ENCODE data around the gene U2AF1L4. TPM values are rescaled to one million over a fixed set of nuclear protein-coding genes. Genes with fewer than 3 reads are reported as not detected.

U2AF1L4 gene
- total and polyA plus RNA-seq, 2 experiments from 2014 or later, result 27.4 to 60.7 TPM

GRCh38 chr19:35734889-35735288, 10.3 kb downstream of the U2AF1L4 start:
- Histone ChIP-seq H3K9me2 (replicated peaks; ENCODE audit: insufficient read depth) (no peaks in the 10 kb centered on the region), H3K36me3 (replicated peaks; ENCODE audit: insufficient read depth, low read depth) (no peaks in the 10 kb centered on the region), H3K27me3 (no peaks in the 10 kb centered on the region), H3K4me2 (no peak overlapping the region), H4K20me1 (ENCODE audit: insufficient read depth, poor library complexity, severe bottlenecking) (no peaks in the 10 kb centered on the region), H3K9me3 (ENCODE audit: low read depth) (no peaks in the 10 kb centered on the region), H2AFZ (no peak overlapping the region), H3K4me3 (no peak overlapping the region), H3K4me1 (ENCODE audit: insufficient read depth) (no peaks in the 10 kb centered on the region), H3K79me2 (no peaks in the 10 kb centered on the region), H3K27ac (no peak overlapping the region)
- WGBS (ENCODE audit: low lambda C conversion rate, missing lambda C conversion rate), result 91% methylated on average over 4 of the region's 5 CpGs
- no peak for DNase-seq (ENCODE audit: low spot score)
- TF ChIP-seq EZH2 (IDR thresholded peaks at IDR 0.05; ENCODE audit: borderline replicate concordance) (no peak), CTCF (IDR thresholded peaks at IDR 0.05; ENCODE audit: poor library complexity) (no peak), EZH2phosphoT487 (IDR thresholded peaks at IDR 0.05; ENCODE audit: low read depth, severe bottlenecking, unreplicated experiment) (no peak)

- no peaks in the 10 kb centered on the region for H3K36me3 ChIP-seq (replicated peaks; ENCODE audit: insufficient read depth, low read depth)
- no peak for TF ChIP-seq EZH2phosphoT487 (IDR thresholded peaks at IDR 0.05; ENCODE audit: low read depth, severe bottlenecking, unreplicated experiment)
- no peak for TF ChIP-seq EZH2 (IDR thresholded peaks at IDR 0.05; ENCODE audit: borderline replicate concordance)
- no peak for TF ChIP-seq CTCF (IDR thresholded peaks at IDR 0.05; ENCODE audit: poor library complexity)
- WGBS (ENCODE audit: low lambda C conversion rate, missing lambda C conversion rate), result 97% methylated on average over 8 of the region's 8 CpGs
Observed at GRCh38 chr19:35734273-35734672, 10.9 kb downstream of the U2AF1L4 start.

DNA sequence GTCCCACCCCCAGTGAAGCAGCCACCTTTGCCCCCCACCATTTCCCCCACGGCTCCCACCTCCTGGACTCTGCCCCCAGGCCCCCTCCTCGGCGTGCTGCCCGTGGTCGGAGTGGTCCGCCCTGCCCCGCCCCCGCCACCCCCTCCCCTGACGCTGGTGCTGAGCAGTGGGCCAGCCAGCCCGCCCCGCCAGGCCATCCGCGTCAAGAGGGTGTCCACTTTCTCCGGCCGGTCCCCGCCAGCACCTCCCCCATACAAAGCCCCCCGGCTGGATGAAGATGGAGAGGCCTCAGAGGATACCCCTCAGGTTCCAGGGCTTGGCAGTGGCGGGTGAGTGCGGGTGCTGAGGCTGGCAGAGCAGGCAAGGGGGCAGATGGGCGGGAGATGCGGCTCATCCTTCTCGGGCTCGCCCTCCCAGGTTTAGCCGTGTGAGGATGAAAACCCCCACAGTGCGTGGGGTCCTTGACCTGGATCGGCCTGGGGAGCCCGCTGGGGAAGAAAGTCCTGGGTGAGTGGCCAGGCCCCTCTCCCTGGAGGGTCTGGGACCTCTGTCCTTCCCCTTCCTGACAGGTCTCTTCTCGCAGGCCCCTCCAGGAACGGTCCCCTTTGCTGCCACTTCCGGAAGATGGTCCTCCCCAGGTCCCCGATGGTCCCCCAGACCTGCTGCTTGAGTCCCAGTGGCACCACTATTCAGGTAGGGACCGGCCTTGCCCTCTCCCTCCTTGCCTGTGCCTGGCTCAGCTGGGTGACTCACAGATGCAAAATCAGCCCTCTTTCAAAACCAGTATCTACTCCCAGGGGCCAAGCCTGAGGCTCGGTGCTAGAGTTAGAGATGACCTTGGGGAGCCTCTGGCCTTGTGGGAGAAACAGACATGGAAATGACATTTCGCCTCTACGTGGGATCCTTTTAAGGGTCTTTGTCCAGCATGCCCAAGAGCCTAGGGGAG, 11.8 kb downstream of the U2AF1L4 start:
- Histone ChIP-seq H3K27me3 (no peaks in the 10 kb centered on the region), H3K4me1 (ENCODE audit: insufficient read depth) (no peaks in the 10 kb centered on the region), H3K27ac (no peak overlapping the region), H2AFZ (no peak overlapping the region), H3K36me3 (replicated peaks; ENCODE audit: insufficient read depth, low read depth) (no peaks in the 10 kb centered on the region), H3K9me2 (replicated peaks; ENCODE audit: insufficient read depth) (no peaks in the 10 kb centered on the region), H3K4me3 (no peak overlapping the region), H3K4me2 (no peak overlapping the region), H3K9me3 (ENCODE audit: low read depth) (no peaks in the 10 kb centered on the region), H4K20me1 (ENCODE audit: insufficient read depth, poor library complexity, severe bottlenecking) (no peaks in the 10 kb centered on the region), H3K79me2 (no peaks in the 10 kb centered on the region)
- TF ChIP-seq EZH2phosphoT487 (IDR thresholded peaks at IDR 0.05; ENCODE audit: low read depth, severe bottlenecking, unreplicated experiment), result no peak
- no peak for TF ChIP-seq EZH2 (IDR thresholded peaks at IDR 0.05; ENCODE audit: borderline replicate concordance)
- no peak for TF ChIP-seq CTCF (IDR thresholded peaks at IDR 0.05; ENCODE audit: poor library complexity)
- WGBS (ENCODE audit: low lambda C conversion rate, missing lambda C conversion rate), result 96% methylated on average over 22 of the region's 35 CpGs
- no peak for DNase-seq (ENCODE audit: low spot score)

More at GRCh38 chr19:35734273-35734672, 10.9 kb downstream of the U2AF1L4 start:
- no peaks in the 10 kb centered on the region for H3K79me2 ChIP-seq
- H4K20me1 ChIP-seq (ENCODE audit: insufficient read depth, poor library complexity, severe bottlenecking), result no peaks in the 10 kb centered on the region
- no peak overlapping the region for H3K27ac ChIP-seq
- no peak overlapping the region for H3K4me2 ChIP-seq
- no peaks in the 10 kb centered on the region for H3K9me2 ChIP-seq (replicated peaks; ENCODE audit: insufficient read depth)
- H3K4me1 ChIP-seq (ENCODE audit: insufficient read depth), result no peaks in the 10 kb centered on the region
- no peak overlapping the region for H3K4me3 ChIP-seq
- no peak for DNase-seq (ENCODE audit: low spot score)
- no peaks in the 10 kb centered on the region for H3K27me3 ChIP-seq
- H3K9me3 ChIP-seq (ENCODE audit: low read depth), result no peaks in the 10 kb centered on the region
- H2AFZ ChIP-seq, result no peak overlapping the region

Data from hepatocyte (in vitro differentiated cells).